Measurements from ENCODE around the gene ZDHHC14.

The ZDHHC14 gene

GRCh38 chr6:157521362-157522335, 140.7 kb downstream of the ZDHHC14 start:
- TF ChIP-seq, protein P1, sequence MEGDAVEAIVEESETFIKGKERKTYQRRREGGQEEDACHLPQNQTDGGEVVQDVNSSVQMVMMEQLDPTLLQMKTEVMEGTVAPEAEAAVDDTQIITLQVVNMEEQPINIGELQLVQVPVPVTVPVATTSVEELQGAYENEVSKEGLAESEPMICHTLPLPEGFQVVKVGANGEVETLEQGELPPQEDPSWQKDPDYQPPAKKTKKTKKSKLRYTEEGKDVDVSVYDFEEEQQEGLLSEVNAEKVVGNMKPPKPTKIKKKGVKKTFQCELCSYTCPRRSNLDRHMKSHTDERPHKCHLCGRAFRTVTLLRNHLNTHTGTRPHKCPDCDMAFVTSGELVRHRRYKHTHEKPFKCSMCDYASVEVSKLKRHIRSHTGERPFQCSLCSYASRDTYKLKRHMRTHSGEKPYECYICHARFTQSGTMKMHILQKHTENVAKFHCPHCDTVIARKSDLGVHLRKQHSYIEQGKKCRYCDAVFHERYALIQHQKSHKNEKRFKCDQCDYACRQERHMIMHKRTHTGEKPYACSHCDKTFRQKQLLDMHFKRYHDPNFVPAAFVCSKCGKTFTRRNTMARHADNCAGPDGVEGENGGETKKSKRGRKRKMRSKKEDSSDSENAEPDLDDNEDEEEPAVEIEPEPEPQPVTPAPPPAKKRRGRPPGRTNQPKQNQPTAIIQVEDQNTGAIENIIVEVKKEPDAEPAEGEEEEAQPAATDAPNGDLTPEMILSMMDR (IDR thresholded peaks at IDR 0.05; ENCODE audit: low read depth, low read length): no peak
- TF ChIP-seq POLR2A (IDR thresholded peaks at IDR 0.05; ENCODE audit: extremely low read depth, insufficient read length) (no peak), MYC (IDR thresholded peaks at IDR 0.05; ENCODE audit: low read depth, low read length) (no peak), MAX (IDR thresholded peaks at IDR 0.05; ENCODE audit: low read depth, low read length) (no peak)
- peak; percentile 84 for DNase-seq (ENCODE audit: low read depth)
- H3K4me3 ChIP-seq (ENCODE audit: low read depth, low read length): peak overlapping the region; percentile 27

DNA sequence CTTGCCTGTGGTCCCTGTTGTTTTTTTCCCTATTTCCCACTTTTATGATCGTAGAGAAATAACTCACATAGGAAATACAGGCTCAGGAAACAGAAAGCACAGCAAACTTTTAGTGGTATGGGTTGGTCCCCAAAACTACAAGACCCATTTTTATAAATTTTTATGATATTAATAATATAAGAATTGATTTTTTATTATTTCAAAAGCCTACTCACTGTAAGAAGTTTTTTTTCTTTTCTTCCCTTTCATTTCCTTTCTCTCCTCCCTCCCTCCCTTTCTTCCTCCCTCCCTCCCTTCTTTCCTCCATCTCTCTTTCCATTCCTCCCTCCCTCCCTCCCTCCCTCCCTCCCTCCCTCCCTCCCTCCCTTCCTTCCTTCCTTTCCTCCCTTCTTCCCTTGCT, 141.5 kb downstream of the ZDHHC14 start:
- no peak overlapping the region for H3K4me3 ChIP-seq (ENCODE audit: low read depth, low read length)
- TF ChIP-seq MAX (IDR thresholded peaks at IDR 0.05; ENCODE audit: low read depth, low read length): no peak
- TF ChIP-seq, protein P1 (IDR thresholded peaks at IDR 0.05; ENCODE audit: low read depth, low read length): no peak
- TF ChIP-seq POLR2A (IDR thresholded peaks at IDR 0.05; ENCODE audit: extremely low read depth, insufficient read length): no peak
- no peak for TF ChIP-seq MYC (IDR thresholded peaks at IDR 0.05; ENCODE audit: low read depth, low read length)
- DNase-seq (ENCODE audit: low read depth): no peak

GRCh38 chr6:157524735-157525134, 143.7 kb downstream of the ZDHHC14 start:
- no peak overlapping the region for H3K4me3 ChIP-seq (ENCODE audit: low read depth, low read length)
- no peak for DNase-seq (ENCODE audit: low read depth)
- TF ChIP-seq, protein P1 (IDR thresholded peaks at IDR 0.05; ENCODE audit: low read depth, low read length): no peak
- TF ChIP-seq POLR2A (IDR thresholded peaks at IDR 0.05; ENCODE audit: extremely low read depth, insufficient read length) (no peak), MYC (IDR thresholded peaks at IDR 0.05; ENCODE audit: low read depth, low read length) (no peak), MAX (IDR thresholded peaks at IDR 0.05; ENCODE audit: low read depth, low read length) (no peak)

DNA sequence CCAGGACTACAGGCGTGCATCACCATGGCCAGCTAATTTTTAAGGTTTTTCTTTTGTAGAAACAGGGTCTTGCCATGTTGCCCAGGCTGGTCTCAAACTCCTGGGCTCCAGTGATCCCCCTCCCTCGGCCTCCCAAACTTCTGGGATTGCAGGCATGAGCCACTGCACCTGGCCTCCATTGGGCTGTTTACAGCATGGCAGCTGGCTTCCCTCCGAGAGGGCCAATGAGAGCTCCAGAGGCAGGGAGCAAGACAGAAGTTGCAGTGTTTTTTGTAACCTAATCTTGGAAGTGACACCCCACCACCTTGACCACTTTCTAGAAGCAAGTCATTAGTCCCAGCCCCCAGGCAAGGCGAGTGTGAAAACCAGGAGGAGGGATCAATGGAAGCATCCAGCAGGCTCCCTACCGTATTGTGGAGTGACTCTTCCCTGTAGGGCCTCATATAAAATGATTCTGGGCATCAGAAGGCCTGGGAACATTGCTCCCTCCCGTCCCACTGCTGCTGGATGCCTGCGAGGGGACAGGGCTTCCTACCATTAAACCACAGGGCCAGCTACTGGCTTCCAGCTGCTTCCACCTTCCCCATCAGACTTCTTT, 144.4 kb downstream of the ZDHHC14 start:
- DNase-seq (ENCODE audit: low read depth): no peak
- H3K4me3 ChIP-seq (ENCODE audit: low read depth, low read length): no peak overlapping the region
- TF ChIP-seq, protein P1 (IDR thresholded peaks at IDR 0.05; ENCODE audit: low read depth, low read length): no peak

- TF ChIP-seq, protein P1 (IDR thresholded peaks at IDR 0.05; ENCODE audit: low read depth, low read length): no peak
- TF ChIP-seq POLR2A (IDR thresholded peaks at IDR 0.05; ENCODE audit: extremely low read depth, insufficient read length) (no peak), MYC (IDR thresholded peaks at IDR 0.05; ENCODE audit: low read depth, low read length) (no peak), MAX (IDR thresholded peaks at IDR 0.05; ENCODE audit: low read depth, low read length) (no peak)
- H3K4me3 ChIP-seq (ENCODE audit: low read depth, low read length): no peak overlapping the region
- no peak for DNase-seq (ENCODE audit: low read depth)
Observed at GRCh38 chr6:157525918-157526425, 145.0 kb downstream of the ZDHHC14 start.

Data from NB4 (cell line).